K562 (cell line): ENCODE measurements around the gene DAPK2. TPM values are rescaled to one million over a fixed set of nuclear protein-coding genes. Genes with fewer than 3 reads are reported as not detected.
A peak's percentile ranks its signal among the peaks of the same experiment; 100 is the strongest.

Source experiments
- ARID4B ChIP-seq: sonication (generic); formaldehyde crosslinking; IDR thresholded peaks from 2 replicates; pipeline ENCODE4 v1.8.0; 2022; ENCODE audit warnings: mild to moderate bottlenecking, missing genetic modification reagents
- BCOR ChIP-seq: fragments of 450-650 bp; IDR thresholded peaks from 2 replicates; pipeline ENCODE4 v1.6.1; 2016
- CSDE1 ChIP-seq, 2 experiments: fragments of 450-650 bp; IDR thresholded peaks; 2 replicates each; pipeline ENCODE4 v1.6.1; 2016; ENCODE audit warnings: mild to moderate bottlenecking in 1 of 2
- EHMT2 ChIP-seq: fragments of 450-650 bp; IDR thresholded peaks from 2 replicates; pipeline ENCODE4 v1.6.1; 2018; ENCODE audit warnings: antibody characterized with exemption
- GMEB1 ChIP-seq: fragments of 250-450 bp; sonication (Bioruptor Pico); IDR thresholded peaks from 2 replicates; pipeline ENCODE4 v1.4.0; 2020; ENCODE audit warnings: mild to moderate bottlenecking
- MLLT1 ChIP-seq, 2 experiments: fragments of 450-650 bp; IDR thresholded peaks; 2 replicates each; pipeline ENCODE4 v1.6.1; 2016
- POLR2H ChIP-seq: IDR thresholded peaks from 2 replicates; pipeline ENCODE4 v1.6.1; 2016; ENCODE audit warnings: missing genetic modification characterization, low read depth, mild to moderate bottlenecking, control low read depth, missing compliant biosample characterization, moderate library complexity
- RFX7 ChIP-seq: fragments of 250-450 bp; sonication (Bioruptor Pico); IDR thresholded peaks from 2 replicates; pipeline ENCODE4 v1.5.1; 2021; ENCODE audit warnings: mild to moderate bottlenecking
- SMAD2 ChIP-seq: fragments of 150-350 bp; IDR thresholded peaks from 2 replicates; pipeline ENCODE4 v1.6.1; 2014; ENCODE audit warnings: low read depth, mild to moderate bottlenecking, low read length
- XRCC4 ChIP-seq: IDR thresholded peaks from one replicate; pipeline ENCODE4 v1.6.1; 2011; ENCODE audit not compliant: insufficient read depth, insufficient read length; ENCODE audit errors: extremely low read depth
- ZNF146 ChIP-seq: IDR thresholded peaks from one replicate; pipeline ENCODE4 v1.6.1; 2018; ENCODE audit warnings: missing compliant biosample characterization; ENCODE audit not compliant: unreplicated experiment
- ZNF407 ChIP-seq: fragments of 450-650 bp; IDR thresholded peaks from 2 replicates; pipeline ENCODE4 v1.6.1; 2016; ENCODE audit warnings: low read depth
- polyA plus RNA-seq, 8 experiments: library from polyadenylated mRNA; depleted of rRNA in 4 of 8; stranded (reverse) in 5 of 8; unstranded in 3 of 8; fragments of >200 nt; fragmentation: Nextera tagmentation in 2 of 8; fragmentation: Illumina TruSeq in 1 of 8; extraction: Ambion mirVana in 2 of 8; extraction: Trizol in 1 of 8; gene quantifications; 2 replicates each; pipeline versions ENCODE4 v1.2.1 to v1.2.3, GENCODE V29; 2011 to 2014; ENCODE audit warnings: inconsistent platforms in 1 of 8, missing spikeins in 1 of 8
- total RNA-seq, 7 experiments: library from RNA; depleted of rRNA in 6 of 7; stranded (reverse); fragments of >200 nt in 6 of 7; fragmentation: Illumina TruSeq in 2 of 7; extraction: Trizol in 2 of 7; gene quantifications; 2 replicates each; pipeline versions ENCODE4 v1.2.1 to v1.2.3, GENCODE V29; 2011 to 2021; ENCODE audit warnings: low replicate concordance in 1 of 7

Gene DAPK2
- total and polyA plus RNA-seq, 9 of the 15 experiments (the other 6 are each of a cell fraction or from before 2014, with no cell fraction given), result 0.14 to 5.2 (median 2.2) TPM

GRCh38 chr15:64092864-64093626 is 46.8 kb upstream of the DAPK2 start (continued):
- no peak for TF ChIP-seq XRCC4
- no peak for TF ChIP-seq ZNF146 (CRISPR knock-in tag)
- TF ChIP-seq SMAD2, result no peak
- peak; percentile 69; the same call in 1 of the 2 replicates for TF ChIP-seq EHMT2
- TF ChIP-seq RFX7, result no peak
- no peak for TF ChIP-seq POLR2H (tag)
- peak; percentile 21 to 33; a peak in 2 of 4 replicates for TF ChIP-seq MLLT1 (IDR thresholded peaks at IDR 0.05)
- no peak for TF ChIP-seq GMEB1 (CRISPR knock-in tag)
- no peak for TF ChIP-seq BCOR
- TF ChIP-seq ARID4B (CRISPR knock-in tag), result no peak
- no peak for TF ChIP-seq ZNF407
- TF ChIP-seq CSDE1 (IDR thresholded peaks at IDR 0.05), result no peak
